ENCODE measurements around the gene CCDC74B.
"Not testable (repeated sequence)": the region's sequence is repeated elsewhere in the genome, so short reads cannot be mapped to it uniquely, and the experiment has no call there.

Gene CCDC74B

DNA sequence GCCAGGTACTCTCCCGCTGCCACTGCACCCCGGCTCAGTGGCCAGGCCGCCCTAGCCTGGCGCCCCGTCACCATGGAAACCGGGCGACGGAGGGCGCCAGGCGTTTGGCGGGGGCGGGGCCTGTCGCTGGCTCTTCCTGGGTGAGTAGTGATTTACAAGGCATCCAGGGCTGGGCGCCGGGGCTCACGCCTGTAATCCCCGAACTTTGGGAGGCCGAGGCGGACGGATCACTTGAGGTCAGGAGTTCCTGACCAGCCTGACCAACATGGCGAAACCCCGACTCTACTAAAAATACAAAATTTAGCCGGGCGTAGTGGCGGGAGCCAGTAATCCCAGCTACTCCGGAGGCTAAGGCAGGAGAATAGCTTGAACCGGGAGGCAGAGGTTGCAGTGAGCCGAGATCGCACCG, at the start of gene CCDC74B:
TSS of gene CCDC74B (minus strand) at position 107 of the 409 bp plus-strand sequence. CDS start 116 bp downstream, outside the sequence.
- DNase-seq (ENCODE audit: low read depth, low spot score); H3K27ac ChIP-seq: not testable (repeated sequence)

GRCh38 chr2:130193824-130194223, 48.9 kb upstream of the CCDC74B start:
- not testable (repeated sequence) for H3K27ac ChIP-seq; DNase-seq (ENCODE audit: low read depth, low spot score)

GRCh38 chr2:130192451-130192850, 47.5 kb upstream of the CCDC74B start:
- not testable (repeated sequence) for DNase-seq (ENCODE audit: low read depth, low spot score); H3K27ac ChIP-seq

- not testable (repeated sequence) for DNase-seq (ENCODE audit: low read depth, low spot score)
Observed at GRCh38 chr2:130191319-130191718, 46.4 kb upstream of the CCDC74B start.

DNA sequence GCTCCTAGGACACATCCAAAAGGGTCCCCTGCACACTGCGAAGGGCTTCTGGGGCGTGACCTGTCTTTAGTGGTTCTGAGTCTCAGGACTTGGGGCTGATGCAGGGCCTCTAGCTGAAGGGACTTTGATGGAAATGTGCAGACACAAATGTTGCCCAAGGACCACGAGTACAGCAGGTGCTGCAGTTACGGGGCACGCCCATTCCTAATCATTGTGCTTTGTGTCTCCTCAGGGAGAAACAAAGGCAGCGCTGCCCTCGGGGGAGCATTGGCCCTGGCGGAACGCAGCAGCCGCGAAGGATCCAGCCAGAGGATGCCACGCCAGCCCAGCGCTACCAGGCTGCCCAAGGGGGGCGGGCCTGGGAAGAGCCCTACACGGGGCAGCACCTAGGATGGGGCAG, 45.3 kb upstream of the CCDC74B start:
- H3K27ac ChIP-seq = no peak overlapping the region
- no peak for DNase-seq (ENCODE audit: low read depth, low spot score)

More at GRCh38 chr2:130191319-130191718, 46.4 kb upstream of the CCDC74B start:
- H3K27ac ChIP-seq = not testable (repeated sequence)

DNA sequence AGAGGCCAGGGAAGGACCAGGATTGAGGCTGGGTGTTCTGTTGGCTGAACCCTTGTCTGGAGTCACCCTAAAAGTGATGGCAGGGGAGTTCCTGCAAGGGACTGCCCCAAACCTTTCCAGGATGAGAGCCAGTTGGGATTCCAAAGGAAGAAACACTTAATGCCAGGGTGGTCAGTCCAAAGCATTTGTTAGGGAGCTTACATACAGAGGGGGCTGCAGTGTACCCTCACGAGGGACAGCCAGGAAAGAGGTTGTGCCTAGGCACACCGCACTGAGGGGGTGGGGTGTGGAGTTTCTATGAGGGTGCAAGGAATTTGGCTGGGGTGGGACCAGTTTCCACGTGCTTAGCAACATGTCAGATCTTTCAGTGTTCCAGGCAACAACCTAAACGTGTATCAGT, 44.0 kb upstream of the CCDC74B start:
- not testable (repeated sequence) for H3K27ac ChIP-seq; DNase-seq (ENCODE audit: low read depth, low spot score)

DNA sequence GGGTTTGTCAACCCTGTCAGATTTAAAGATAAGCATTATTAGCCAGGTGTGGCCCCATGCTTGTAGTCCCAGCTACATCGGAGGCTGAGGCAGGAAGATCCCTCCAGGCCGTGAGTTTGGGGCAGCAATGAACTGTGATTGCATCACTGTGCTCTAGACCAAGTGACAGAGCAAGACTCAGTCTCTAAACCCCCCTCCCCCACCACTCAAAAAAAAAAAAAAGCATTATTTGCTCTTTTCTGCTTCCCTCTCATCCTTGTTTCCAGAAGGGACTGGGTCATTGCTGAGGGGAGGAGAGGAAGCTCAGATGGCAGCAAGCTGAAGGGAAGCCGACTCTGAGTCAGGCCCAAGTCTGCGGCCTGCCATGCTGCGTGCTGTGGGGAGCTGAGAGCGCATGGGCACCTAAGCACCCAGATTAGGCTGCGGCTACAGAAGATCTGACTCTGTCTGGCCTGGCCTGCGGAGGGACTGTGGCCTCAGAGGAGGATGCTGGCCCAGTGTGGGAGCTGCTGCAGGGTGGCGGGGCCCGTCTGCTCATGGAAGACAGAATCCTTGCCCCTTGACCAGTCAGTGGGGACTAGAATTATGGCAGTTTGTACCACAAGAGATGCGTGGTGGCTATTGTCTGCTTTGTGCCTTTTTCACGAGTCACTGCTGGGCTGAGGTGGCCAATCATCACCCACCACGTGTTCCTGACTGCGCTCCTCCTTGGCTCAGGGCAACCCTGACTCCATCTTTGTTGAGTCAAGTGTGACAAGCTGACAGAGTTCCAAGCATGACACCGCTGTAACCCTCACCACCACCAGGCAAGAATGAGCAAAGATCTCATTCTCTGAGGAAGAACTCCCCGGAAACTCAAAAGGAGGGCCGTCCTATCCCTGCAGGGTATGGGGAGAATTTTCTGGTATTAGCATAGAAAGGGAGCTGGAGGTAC, 43.2 kb upstream of the CCDC74B start:
- not testable (repeated sequence) for H3K27ac ChIP-seq; DNase-seq (ENCODE audit: low read depth, low spot score)

- no peak for DNase-seq (ENCODE audit: low read depth, low spot score)
- H3K27ac ChIP-seq = no peak overlapping the region
Observed at GRCh38 chr2:130187268-130187667, 42.4 kb upstream of the CCDC74B start.

DNA sequence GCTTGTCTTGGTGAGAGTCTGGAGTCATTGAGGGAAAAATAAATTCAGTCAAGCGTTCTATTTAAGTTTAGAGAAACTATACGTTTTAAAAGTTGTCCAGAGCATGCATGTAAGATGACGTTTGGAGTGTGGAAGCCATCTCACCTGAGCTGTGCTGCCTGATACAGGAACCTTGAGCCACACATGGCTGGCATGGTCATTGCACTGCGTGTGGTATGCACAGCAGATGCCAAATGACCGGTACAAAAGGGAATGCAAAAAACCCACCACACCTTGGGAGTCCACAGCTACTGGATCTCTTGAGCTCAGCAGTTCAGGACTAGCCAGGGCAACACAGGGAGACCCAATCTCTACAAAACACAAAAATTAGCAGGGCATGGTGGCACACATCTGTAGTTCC, 41.5 kb upstream of the CCDC74B start:
- no peak overlapping the region for H3K27ac ChIP-seq
- no peak for DNase-seq (ENCODE audit: low read depth, low spot score)

GRCh38 chr2:130185896-130186295, 41.0 kb upstream of the CCDC74B start:
- H3K27ac ChIP-seq = no peak overlapping the region
- DNase-seq (ENCODE audit: low read depth, low spot score) = no peak

GRCh38 chr2:130185436-130185835, 40.5 kb upstream of the CCDC74B start:
- no peak overlapping the region for H3K27ac ChIP-seq
- no peak for DNase-seq (ENCODE audit: low read depth, low spot score)

GRCh38 chr2:130183512-130184373, 38.8 kb upstream of the CCDC74B start:
- DNase-seq (ENCODE audit: low read depth, low spot score) = no peak

GRCh38 chr2:130182826-130183511, 38.1 kb upstream of the CCDC74B start:
- peak overlapping the region; percentile 58 for H3K27ac ChIP-seq
- not testable (repeated sequence) for DNase-seq (ENCODE audit: low read depth, low spot score)

More at GRCh38 chr2:130183512-130184373, 38.8 kb upstream of the CCDC74B start:
- H3K27ac ChIP-seq = no peak overlapping the region

- peak; percentile 1 for DNase-seq (ENCODE audit: low read depth, low spot score)
- peak within 1 kb of the TSS; percentile 58 for H3K27ac ChIP-seq
Observed at GRCh38 chr2:130181880-130182682, 37.2 kb upstream of the CCDC74B start, which contains the start of gene MZT2B. Gene MZT2B (plus strand): TSS chr2:130182262. CDS start chr2:130182283, 21 bp downstream.

- H3K27ac ChIP-seq = peak within 1 kb of the TSS; percentile 58
- DNase-seq (ENCODE audit: low read depth, low spot score) = peak; percentile 73
Observed at GRCh38 chr2:130181325-130181879, 36.5 kb upstream of the CCDC74B start, which contains the start of gene SMPD4. Gene SMPD4 (minus strand): TSS chr2:130181602. CDS start chr2:130176592, 5,010 bp downstream.

DNA sequence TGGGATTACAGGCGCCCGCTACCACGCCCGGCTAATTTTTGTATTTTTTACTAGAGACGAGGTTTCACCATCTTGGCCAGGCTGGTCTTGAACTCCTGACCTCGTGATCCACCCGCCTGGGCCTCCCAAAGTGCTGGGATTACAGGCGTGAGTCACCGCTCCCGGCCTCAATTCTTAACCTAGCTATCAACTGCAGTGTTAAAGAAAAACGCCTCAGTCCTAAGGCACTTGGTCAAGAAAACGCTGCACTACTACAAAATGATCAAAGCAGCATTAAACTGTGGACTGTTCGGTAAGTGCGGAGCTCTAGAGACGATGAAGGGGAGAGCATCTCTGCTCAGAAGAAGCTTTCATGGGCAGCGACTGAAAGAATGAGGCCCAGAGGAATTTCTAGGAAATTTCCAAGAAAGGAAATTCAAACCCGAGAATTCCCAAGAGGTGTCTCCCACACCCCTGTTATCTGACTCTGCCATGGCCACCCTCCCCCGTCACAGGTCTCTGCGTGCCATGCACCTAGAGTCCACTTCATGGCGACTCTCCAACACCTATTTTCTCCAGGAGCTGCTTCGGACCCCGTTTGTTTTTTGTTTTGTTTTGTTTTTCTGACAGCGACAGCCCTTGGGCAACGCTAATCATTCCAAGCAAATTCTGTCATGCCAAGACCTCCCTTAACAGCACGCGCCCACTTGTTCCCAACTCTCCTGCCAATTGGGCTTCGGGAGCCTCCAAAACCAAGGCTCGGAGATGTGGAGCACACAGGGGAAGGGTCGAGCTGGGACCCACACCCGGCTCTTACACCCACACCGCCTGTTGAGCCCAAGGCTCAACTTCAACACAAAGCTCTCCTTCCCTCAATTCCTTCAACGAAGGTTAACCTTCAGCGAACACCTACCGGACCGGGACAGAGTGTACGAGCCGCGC, 35.8 kb upstream of the CCDC74B start:
- not testable (repeated sequence) for DNase-seq (ENCODE audit: low read depth, low spot score)
- peak overlapping the region; percentile 58 for H3K27ac ChIP-seq

GRCh38 chr2:130174866-130175265, 30.0 kb upstream of the CCDC74B start:
- not testable (repeated sequence) for H3K27ac ChIP-seq; DNase-seq (ENCODE audit: low read depth, low spot score)

GRCh38 chr2:130169896-130170295, 25.0 kb upstream of the CCDC74B start:
- H3K27ac ChIP-seq = no peak overlapping the region
- no peak for DNase-seq (ENCODE audit: low read depth, low spot score)

All from epithelial cell of prostate (primary cell).